Hepatocyte (in vitro differentiated cells): Measurements from ENCODE around the gene PTCH2.

ENCODE experiments used
- EZH2phosphoT487 ChIP-seq: fragments of 200-600 bp; sonication (generic); IDR thresholded peaks from one replicate; pipeline ENCODE4 v1.6.1; 2018; ENCODE audit warnings: antibody characterized with exemption, mild to moderate bottlenecking, low read depth, moderate library complexity; ENCODE audit not compliant: unreplicated experiment, severe bottlenecking
- TF ChIP-seq, protein P1 (sequence below): fragments of 200-600 bp; sonication (generic); IDR thresholded peaks from 2 replicates; pipeline ENCODE4 v1.5.1; 2016; ENCODE audit warnings: antibody characterized with exemption, mild to moderate bottlenecking; ENCODE audit not compliant: poor library complexity

DNA sequence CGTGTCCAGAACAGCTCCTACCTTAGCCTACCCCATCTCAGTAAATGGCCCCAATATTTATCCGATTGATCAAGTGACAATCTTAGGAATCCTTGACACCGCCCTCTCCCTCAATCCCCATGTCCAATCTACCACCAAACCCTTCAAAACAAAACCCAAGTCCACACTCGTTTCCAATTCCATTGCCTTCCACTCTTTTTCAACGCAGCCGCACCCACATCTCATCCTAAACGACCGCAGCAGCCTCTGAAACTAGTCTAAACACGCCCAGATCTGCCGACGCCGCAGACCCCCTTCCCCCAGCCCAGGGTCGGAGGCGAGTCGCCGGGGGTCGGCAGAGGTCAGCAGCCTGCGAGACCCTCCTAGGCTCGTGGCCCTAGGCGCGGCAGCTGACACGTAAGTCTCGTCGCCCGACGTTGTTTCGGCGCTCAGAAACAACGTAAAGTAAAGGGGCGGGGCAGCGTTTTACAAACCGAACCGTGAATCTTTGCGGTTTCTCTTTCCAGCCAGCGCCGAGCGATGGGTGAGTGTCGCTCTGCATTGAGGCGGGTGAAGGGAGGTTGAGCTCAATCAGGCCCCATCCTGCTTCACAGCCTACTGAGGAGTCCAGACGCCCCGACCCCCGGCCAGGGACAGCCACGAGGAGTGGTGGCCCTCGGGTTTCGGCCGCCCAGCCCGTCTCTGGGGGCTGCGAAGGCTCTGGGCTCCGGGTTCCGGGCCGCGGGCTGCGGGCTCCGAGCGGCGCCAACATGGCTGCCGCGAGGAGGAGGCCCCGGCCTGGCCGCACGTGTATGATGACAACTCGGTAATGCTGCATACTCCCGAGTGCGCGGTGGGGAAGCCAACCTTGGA, 67.7 kb downstream of the PTCH2 start, which contains the start of gene RPS8:
- TF ChIP-seq, protein P1, sequence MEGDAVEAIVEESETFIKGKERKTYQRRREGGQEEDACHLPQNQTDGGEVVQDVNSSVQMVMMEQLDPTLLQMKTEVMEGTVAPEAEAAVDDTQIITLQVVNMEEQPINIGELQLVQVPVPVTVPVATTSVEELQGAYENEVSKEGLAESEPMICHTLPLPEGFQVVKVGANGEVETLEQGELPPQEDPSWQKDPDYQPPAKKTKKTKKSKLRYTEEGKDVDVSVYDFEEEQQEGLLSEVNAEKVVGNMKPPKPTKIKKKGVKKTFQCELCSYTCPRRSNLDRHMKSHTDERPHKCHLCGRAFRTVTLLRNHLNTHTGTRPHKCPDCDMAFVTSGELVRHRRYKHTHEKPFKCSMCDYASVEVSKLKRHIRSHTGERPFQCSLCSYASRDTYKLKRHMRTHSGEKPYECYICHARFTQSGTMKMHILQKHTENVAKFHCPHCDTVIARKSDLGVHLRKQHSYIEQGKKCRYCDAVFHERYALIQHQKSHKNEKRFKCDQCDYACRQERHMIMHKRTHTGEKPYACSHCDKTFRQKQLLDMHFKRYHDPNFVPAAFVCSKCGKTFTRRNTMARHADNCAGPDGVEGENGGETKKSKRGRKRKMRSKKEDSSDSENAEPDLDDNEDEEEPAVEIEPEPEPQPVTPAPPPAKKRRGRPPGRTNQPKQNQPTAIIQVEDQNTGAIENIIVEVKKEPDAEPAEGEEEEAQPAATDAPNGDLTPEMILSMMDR = no peak
- no peak for TF ChIP-seq EZH2phosphoT487
